NK-92 treated with Interleukin-12 subunit alpha and Interleukin-12 subunit beta, amount 100 ng/mL, for 24 hours (cell line): ENCODE results near the gene SFSWAP.
A peak's percentile ranks its signal among the peaks of the same experiment; 100 is the strongest.
"Not testable (repeated sequence)": the region's sequence is repeated elsewhere in the genome, so short reads cannot be mapped to it uniquely, and the experiment has no call there.

Experiments
- DNase-seq: peaks from one replicate; lab custom pipeline; 2025; lab: John Stamatoyannopoulos, UW

SFSWAP gene

GRCh38 chr12:131710464-131711457 is at the start of gene SFSWAP:
Gene SFSWAP, plus strand, starts transcription at chr12:131711090. Its CDS starts 140 bp downstream, at chr12:131711230.
- DNase-seq, result peak; percentile 47

- DNase-seq, result not testable (repeated sequence)
These were observed 49.5 kb upstream of the SFSWAP start for GRCh38 chr12:131661170-131661985.

- not testable (repeated sequence) for DNase-seq
These were observed 49.0 kb upstream of the SFSWAP start for GRCh38 chr12:131661986-131662288.

- DNase-seq, result not testable (repeated sequence)
These were observed 48.5 kb upstream of the SFSWAP start for GRCh38 chr12:131662346-131662745.

GRCh38 chr12:131665666-131666065 is 45.2 kb upstream of the SFSWAP start:
- not testable (repeated sequence) for DNase-seq

- DNase-seq, result not testable (repeated sequence)
These were observed 44.4 kb upstream of the SFSWAP start for GRCh38 chr12:131666486-131666885.

GRCh38 chr12:131666978-131667601 is 43.8 kb upstream of the SFSWAP start:
- not testable (repeated sequence) for DNase-seq

- no peak for DNase-seq
These were observed 39.6 kb upstream of the SFSWAP start for GRCh38 chr12:131671276-131671675.

- DNase-seq, result no peak
These were observed 39.0 kb upstream of the SFSWAP start for GRCh38 chr12:131671871-131672270.

- DNase-seq, result no peak
These were observed 38.5 kb upstream of the SFSWAP start for GRCh38 chr12:131672311-131672940.

GRCh38 chr12:131672941-131673887 is 37.7 kb upstream of the SFSWAP start:
- DNase-seq, result no peak

- no peak for DNase-seq
These were observed 37.0 kb upstream of the SFSWAP start for GRCh38 chr12:131673888-131674257.

- no peak for DNase-seq
These were observed 36.5 kb upstream of the SFSWAP start for GRCh38 chr12:131674373-131674772.

- DNase-seq, result no peak
These were observed 35.5 kb upstream of the SFSWAP start for GRCh38 chr12:131675126-131676080.

- no peak for DNase-seq
These were observed 34.3 kb upstream of the SFSWAP start for GRCh38 chr12:131676544-131676943.

- DNase-seq, result not testable (repeated sequence)
These were observed 33.8 kb upstream of the SFSWAP start for GRCh38 chr12:131677067-131677466.

GRCh38 chr12:131677699-131678098 is 33.2 kb upstream of the SFSWAP start:
- no peak for DNase-seq

- not testable (repeated sequence) for DNase-seq
These were observed 32.3 kb upstream of the SFSWAP start for GRCh38 chr12:131678389-131679181.

GRCh38 chr12:131679186-131679585 is 31.7 kb upstream of the SFSWAP start:
- DNase-seq, result not testable (repeated sequence)
